NOMO-1 treated with DMSO at 0.1 percent for 48 hours (cell line): ENCODE data around the gene DNMT1.
"Not testable (repeated sequence)": the region's sequence is repeated elsewhere in the genome, so short reads cannot be mapped to it uniquely, and the experiment has no call there.

Source experiments
- DNase-seq: peaks from one replicate; lab custom pipeline; 2025; ENCODE audit not compliant: unreplicated experiment; lab: John Stamatoyannopoulos, UW

Gene DNMT1

GRCh38 chr19:10184636-10185035 is 10.1 kb downstream of the DNMT1 start:
- no peak for DNase-seq

DNA sequence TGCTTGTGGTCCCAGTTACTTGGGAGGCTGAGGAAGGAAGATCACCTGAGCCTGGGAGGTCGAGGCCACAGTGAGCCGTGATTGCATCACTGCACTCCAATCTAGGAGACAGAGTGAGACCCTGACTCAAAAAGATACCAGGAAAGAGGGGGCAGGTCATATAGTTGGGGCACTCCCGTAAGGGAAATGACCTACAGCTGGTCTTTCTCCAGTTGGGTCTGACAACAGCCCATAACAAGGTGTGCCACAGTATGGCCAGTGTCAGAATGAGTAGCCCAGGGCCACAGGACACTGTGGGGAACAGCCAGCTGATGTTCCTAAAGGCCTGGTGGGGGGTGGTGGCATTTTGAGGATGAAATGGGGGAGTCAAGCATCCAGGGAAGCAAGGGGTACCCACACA is 10.8 kb downstream of the DNMT1 start:
- no peak for DNase-seq

DNA sequence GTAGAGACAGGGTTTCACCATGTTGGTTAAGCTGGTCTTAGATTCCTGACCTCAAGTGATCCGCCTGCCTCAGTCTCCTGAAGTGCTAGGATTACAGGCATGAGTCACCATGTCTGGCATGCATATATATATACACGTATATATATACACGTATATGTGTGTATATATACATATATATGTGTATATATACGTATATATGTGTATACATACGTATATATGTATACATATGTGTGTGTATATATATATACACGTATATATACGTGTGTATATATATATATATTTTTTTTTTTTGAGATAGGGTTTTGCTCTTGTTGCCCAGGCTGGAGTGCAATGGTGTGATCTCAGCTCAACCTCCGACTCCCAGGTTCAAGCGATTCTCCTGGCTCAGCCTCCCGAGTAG is 11.9 kb downstream of the DNMT1 start:
- DNase-seq, result no peak

DNA sequence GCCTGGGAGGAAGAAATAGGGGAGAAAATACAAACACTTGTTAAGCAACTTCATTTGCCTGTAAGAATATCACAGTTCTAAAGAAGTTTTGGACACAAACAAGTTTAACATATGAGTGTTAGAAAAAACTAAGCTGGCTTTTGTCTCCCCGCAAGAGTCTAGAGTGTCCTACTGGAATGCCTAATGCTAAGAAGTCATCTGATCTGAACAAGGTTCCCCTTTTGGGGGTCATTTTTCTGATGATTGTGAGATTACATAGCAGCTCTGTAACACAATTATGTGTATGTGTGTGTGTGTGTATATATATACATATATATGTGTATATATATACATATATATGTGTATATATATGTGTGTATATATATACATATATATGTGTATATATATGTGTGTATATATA is 12.7 kb downstream of the DNMT1 start:
- DNase-seq, result no peak

DNA sequence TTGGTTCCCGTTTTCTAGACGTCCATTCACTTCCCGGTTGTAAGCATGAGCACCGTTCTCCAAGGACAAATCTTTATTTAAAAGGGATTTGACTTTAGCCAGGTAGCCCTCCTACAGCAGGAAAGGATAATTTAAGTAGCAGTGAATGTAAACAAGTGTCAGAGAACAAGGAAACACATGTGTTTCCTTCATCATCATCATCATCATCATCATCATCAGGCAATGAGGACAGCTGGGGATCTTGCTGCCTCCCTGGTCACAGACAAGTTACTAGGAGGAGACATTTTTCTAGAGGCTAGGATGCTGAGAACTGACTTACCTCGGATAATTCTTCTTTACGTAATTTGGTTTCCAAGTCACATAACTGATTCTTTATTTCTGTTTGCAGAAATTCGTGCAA is 14.3 kb downstream of the DNMT1 start:
- no peak for DNase-seq

DNA sequence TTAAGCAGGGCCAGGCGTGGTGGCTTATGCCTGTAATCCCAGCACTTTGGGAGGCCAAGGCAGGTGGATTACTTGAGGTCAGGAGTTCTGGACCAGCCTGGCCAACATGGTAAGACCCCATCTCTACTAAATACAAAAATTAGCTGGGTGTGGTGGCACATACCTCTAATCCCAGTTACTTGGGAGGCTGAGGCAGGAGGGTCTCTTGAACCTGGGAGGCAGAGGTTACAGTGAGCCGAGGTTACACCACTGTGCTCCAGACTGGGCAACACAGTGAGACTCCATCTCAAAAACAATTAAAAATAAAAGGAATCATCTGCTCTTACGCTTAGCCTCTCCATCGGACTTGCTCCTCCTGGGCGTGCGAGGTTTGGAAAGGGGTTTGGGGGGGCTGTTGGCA is 14.7 kb downstream of the DNMT1 start:
- not testable (repeated sequence) for DNase-seq

DNA sequence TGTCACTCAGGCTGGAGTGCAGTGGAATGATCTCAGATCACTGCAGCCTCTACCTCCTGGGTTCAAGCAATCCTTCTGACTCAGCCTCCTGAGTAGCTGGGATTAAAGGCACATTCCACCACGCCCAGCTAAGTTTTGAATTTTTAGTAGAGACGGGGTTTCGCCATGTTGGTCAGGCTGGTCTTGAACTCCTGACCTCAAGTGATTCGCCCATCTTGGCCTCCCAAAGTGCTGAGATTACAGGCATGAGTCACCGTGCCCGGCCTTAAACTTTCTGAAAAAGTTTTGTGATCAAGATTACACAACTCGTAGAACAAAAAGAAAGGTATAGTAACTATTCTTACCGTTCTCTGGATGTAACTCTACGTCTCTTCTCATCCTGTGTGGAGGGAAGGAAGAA is 21.2 kb downstream of the DNMT1 start:
- DNase-seq, result no peak

DNA sequence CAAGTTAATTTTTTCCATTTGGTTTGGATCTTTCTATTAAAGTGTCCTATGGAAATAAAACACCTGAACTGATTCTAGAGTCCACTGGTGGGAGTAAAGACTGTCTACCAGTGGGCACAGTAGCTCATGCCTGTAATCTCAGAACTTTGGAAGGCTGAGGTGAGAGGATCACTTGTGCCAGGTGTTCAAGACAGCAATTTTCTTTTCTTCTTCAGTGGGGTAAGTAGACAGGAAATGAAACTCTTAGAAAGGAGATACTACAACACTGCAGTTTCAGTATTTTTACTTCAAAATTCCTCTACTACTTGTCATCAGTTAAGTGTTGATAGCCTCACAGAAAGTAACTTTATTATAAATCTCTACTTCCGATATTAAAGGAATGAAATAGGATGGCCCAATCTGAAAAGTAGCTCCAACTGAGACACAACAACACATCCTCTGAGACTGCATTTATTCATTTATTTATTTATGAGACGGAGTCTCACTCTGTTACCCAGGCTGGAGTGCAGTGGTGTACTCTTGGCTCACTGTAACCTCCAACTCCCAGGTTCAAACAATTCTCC is 26.3 kb downstream of the DNMT1 start:
- DNase-seq, result no peak

DNA sequence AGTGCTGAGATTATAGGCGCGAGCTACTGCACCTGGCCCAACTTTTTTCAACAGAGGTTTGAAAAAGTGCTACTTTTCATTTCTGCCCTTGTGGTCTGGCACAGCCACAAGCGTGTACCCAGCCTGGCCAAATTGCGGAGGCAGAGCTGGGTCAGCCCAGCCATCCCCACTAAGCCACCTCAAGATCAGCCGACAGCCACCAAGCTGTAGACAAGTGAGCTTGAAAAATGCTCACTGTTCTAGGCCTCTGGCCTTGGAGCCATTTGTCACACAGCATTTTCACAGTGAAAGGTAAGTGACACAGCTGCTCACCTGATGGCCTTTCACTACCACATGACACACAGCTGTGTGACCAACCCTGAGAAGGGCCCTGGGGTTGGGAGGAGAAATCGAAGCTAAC is 27.3 kb downstream of the DNMT1 start:
- no peak for DNase-seq

- not testable (repeated sequence) for DNase-seq
These were observed 28.3 kb downstream of the DNMT1 start for GRCh38 chr19:10166501-10166900.

GRCh38 chr19:10166046-10166445 is 28.7 kb downstream of the DNMT1 start:
- no peak for DNase-seq

DNA sequence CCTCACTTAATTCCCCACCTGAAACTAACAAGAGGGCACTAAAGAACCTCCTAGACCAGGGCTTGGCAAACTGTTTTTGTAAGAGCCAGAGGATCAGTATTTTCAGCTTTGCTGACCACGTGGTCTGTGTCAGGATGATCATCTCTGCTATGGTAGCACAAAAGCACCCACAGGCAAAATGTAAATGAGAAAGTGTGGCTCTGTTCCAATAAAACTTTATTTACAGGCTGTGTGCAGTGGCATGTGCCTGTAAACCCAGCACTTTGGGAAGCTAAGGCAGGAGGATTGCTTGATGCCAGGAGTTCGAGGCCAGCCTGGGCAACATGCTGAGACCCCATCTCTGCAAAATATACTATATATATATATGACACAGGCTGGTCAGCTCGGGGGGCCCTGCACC is 31.2 kb downstream of the DNMT1 start:
- DNase-seq, result no peak

- DNase-seq, result no peak
These were observed 35.1 kb downstream of the DNMT1 start for GRCh38 chr19:10159610-10160009.

DNA sequence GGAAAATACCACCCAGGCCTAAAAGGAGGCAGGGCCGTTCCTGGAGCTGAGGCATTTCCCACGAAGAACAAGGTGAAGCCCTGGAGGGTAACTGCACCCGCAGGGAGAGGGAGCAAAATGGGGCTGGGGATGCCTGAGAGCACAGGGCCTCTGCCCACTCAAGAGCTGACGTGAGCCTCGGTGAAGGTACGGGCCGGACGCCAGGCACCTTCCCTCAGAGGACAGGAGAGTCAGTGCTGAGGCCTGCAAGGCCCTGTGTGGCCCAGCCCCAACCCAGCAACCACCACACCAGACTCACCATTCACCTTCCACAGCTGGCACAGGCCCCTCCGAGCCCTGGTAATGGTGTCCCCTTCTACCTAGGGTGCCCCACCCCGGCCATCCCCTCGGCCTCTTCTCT is 36.3 kb downstream of the DNMT1 start:
- no peak for DNase-seq

- DNase-seq, result no peak
These were observed 36.7 kb downstream of the DNMT1 start for GRCh38 chr19:10158071-10158470.

- DNase-seq, result no peak
These were observed 38.9 kb downstream of the DNMT1 start for GRCh38 chr19:10155839-10156238.

GRCh38 chr19:10152100-10152499 is 42.7 kb downstream of the DNMT1 start:
- DNase-seq, result no peak

GRCh38 chr19:10151521-10151920 is 43.2 kb downstream of the DNMT1 start:
- DNase-seq, result no peak

DNA sequence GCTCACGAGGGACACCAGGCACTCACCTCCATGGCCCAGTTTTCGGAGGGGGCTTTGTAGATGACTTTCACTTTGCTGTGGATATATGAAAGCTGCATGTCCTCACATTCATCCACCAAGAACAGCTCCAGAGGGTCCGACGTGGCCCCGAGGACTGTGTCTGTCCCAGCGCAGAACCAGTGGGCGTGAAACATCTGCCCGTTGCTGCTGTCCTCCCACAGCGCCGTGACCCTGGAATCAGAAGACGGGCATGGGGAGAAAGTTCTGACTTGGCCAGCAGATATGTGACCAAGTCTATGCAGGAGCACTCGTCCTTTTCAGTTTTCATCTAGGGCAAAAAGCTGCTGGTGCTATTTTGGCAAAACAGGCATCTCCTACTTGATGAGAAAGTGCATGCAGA is 45.3 kb downstream of the DNMT1 start:
- DNase-seq, result no peak

DNA sequence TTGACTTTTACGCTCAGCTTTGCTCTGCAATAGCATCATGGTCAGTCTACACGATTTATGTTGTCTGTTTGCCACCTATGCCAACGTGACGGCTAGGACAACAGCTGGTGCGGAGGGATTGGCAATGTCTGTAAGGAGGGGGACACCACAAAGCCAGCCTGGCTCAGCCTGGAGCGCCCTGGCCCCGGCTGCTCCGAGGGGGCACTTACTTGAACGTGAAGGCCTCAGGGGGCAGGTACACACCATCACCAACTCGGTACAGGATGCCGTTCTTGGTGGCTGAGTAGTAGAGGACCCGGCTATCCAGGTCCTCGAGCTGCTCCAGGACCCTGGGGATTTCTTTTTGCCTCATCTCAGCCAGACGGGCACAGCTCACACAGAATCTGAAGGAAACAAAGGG is 48.6 kb downstream of the DNMT1 start:
- no peak for DNase-seq

DNA sequence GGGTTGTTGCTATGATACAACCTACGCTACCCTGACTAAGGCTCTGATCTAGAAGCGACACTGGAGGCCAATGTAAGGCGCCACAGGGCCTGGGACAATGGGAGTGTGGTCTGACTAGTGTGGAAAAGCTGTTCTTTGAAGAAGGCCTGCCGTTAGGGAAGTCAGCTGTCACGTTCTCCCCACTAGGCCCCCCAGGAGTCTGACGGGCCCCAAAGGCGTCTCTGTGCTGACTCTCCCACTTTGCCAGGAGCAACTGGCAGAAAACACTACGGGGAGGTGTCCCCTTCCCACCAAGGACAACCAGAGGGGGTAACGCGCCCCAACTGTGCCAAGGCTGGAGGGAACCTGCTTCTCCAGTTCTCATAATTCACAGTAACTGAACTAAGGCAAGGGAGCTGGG is 49.7 kb downstream of the DNMT1 start:
- DNase-seq, result no peak

- DNase-seq, result no peak
These were observed 50.4 kb downstream of the DNMT1 start for GRCh38 chr19:10144361-10144760.

GRCh38 chr19:10143681-10144080 is 51.1 kb downstream of the DNMT1 start:
- no peak for DNase-seq
